GM19468 (cell line): ENCODE measurements around the gene WNT1.

Experiments used
- ATAC-seq: cut with Tn5 transposase; IDR thresholded peaks from one replicate; pipeline ENCODE4 v1.9.1; 2021; ENCODE audit warnings: mild to moderate bottlenecking, moderate library complexity, moderate number of reproducible peaks; ENCODE audit not compliant: unreplicated experiment; ENCODE audit errors: extremely low read depth

Gene WNT1

DNA sequence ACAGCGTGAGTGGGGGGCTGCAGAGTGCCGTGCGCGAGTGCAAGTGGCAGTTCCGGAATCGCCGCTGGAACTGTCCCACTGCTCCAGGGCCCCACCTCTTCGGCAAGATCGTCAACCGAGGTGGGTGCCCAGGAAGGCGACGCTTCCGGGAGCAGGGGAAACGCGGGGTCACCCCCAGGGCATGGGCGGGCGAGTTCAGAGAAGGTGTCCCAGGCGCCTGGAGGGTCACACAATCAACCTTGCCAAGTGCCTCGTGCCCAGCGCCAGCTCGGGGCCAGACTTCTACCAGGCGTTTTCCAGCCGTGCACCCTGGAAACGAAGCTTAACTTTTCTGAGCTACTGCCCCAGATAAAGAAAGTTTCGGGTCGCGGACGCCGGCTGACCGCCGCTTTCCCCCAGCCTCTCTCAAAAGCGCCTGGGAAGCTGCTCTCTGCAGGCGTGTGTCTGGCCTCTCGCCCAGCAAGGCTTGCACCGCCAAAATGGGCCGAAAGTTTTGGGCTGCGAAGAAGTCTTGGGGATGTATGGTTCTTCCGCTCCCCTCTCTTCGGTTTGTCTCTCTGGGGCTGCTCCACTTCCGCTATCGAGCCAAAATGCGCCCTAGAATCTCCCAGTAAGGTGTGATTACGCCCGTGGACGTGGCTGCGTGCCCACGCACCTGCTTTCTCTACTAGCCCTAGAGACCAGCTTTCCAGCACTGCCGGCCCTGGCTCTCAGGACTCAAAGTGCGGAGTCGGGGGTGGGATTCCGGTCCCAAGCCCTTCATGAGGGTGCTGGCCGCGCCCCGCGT, 1.7 kb downstream of the WNT1 start:
- no peak for ATAC-seq

DNA sequence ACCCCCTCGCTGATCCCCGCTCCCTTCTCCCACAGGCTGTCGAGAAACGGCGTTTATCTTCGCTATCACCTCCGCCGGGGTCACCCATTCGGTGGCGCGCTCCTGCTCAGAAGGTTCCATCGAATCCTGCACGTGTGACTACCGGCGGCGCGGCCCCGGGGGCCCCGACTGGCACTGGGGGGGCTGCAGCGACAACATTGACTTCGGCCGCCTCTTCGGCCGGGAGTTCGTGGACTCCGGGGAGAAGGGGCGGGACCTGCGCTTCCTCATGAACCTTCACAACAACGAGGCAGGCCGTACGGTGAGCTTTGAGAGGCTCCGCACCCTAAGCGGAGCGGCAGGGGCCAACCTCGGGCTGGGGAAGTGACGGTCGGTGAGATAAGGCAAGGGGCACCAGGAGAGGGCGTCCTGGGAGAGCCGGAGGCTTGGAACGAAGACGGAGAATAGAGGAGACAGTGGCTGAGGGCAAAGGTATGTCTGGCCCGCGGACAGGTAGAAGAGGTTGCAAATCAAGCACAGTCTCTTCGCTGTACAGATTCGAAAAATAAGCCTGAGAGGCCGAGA, 2.3 kb downstream of the WNT1 start:
- ATAC-seq = no peak

DNA sequence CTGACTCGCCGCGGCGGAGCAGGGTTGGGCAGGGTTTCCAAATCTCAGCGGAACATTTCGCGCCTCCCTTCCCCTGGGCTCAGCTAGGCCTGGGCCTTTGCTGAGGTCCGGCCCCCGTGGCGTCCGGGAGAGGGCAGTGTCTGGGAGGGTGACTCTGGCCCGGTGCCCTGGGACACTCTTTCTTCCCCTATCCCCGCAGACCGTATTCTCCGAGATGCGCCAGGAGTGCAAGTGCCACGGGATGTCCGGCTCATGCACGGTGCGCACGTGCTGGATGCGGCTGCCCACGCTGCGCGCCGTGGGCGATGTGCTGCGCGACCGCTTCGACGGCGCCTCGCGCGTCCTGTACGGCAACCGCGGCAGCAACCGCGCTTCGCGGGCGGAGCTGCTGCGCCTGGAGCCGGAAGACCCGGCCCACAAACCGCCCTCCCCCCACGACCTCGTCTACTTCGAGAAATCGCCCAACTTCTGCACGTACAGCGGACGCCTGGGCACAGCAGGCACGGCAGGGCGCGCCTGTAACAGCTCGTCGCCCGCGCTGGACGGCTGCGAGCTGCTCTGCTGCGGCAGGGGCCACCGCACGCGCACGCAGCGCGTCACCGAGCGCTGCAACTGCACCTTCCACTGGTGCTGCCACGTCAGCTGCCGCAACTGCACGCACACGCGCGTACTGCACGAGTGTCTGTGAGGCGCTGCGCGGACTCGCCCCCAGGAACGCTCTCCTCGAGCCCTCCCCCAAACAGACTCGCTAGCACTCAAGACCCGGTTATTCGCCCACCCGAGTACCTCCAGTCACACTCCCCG, 3.0 kb downstream of the WNT1 start:
- ATAC-seq = no peak

DNA sequence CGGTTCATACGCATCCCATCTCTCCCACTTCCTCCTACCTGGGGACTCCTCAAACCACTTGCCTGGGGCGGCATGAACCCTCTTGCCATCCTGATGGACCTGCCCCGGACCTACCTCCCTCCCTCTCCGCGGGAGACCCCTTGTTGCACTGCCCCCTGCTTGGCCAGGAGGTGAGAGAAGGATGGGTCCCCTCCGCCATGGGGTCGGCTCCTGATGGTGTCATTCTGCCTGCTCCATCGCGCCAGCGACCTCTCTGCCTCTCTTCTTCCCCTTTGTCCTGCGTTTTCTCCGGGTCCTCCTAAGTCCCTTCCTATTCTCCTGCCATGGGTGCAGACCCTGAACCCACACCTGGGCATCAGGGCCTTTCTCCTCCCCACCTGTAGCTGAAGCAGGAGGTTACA, 3.6 kb downstream of the WNT1 start:
- ATAC-seq = no peak

DNA sequence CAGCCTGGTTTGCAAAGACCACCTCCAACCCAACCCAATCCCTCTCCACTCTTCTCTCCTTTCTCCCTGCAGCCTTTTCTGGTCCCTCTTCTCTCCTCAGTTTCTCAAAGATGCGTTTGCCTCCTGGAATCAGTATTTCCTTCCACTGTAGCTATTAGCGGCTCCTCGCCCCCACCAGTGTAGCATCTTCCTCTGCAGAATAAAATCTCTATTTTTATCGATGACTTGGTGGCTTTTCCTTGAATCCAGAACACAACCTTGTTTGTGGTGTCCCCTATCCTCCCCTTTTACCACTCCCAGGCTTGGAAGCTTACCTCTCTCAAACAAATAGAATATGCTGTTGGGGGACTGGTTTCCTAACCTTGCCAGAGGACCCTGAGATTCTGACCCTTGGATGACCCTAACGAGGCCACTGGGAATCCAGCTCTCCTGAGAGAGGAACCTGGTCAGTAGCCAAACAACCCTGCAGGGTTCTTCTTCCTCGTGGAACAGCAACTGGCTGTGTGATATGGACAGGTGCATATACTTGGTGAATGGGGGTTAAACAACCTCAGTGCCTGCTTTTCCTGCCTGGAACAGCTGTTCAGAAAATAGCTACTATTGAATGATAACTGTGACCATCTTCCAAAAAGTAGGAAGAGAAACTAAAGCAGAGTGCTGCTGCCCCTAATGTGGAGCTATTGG, 4.4 kb downstream of the WNT1 start:
- no peak for ATAC-seq

DNA sequence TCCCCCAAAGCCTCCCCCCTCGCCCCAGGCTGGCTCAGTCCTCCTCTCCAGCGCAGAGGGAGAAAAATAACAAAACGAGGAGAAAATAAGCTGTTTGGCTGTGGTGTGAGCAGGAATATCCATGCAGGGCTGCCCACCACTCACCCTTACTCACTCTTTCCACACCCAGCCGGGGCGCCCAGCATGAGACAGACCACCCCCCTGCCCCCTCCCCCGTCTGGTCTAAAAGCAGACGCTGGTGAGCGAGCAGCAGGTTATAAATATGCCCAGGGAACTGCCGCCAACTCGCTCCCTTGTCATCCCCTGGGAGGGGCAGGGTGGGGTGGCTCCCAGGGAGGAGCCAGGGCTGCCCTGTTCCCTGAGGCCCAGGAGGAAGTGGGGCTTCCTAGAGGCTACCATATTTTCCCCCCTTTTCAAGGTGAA, 7.4 kb downstream of the WNT1 start:
- no peak for ATAC-seq

DNA sequence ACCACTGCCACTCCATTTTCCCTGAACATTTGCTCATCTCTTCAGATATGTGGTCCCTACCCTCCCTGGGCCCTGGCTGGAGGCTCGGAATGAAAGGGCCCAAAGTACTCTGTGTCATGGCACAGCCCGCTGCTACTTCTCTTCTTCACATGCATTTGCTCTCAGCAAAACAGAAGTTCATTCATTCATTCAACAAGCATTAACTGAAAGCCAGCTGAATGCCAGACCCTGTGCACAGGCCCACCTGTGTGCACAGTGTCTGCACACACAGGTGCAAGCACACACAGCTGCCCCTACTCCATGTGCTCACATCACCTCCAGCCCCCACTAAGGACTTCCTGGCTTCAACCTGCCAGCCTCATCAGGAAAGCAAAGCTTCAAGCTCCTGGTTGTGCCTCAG, 7.8 kb downstream of the WNT1 start:
- no peak for ATAC-seq

DNA sequence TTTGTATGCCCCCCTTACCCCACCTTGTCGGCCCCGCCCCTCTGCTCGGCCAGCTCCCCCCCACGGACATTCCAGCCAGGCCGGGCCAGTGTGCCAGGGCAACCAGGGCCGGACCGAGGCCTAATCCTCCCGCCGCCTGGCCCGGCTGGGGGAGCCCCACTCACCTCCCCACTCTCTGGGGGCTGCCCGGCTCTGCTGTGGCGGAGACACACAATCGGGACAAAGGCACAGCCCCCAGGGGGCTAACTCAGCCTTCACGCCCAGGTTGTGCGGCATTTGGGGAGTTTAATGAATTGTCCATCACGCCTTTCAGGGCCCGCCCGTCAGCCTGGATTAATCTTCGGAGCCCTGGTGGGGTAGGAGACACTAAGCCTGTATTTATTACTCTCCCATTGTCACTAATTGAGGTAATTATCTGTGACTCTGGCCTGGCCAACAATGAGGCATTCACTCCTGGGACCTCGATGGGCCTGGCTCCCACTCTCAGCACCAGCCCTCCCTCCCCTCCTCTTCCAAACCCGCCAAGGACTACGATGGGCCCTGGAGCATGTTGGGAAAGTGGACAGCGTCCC, 8.7 kb downstream of the WNT1 start:
- no peak for ATAC-seq

DNA sequence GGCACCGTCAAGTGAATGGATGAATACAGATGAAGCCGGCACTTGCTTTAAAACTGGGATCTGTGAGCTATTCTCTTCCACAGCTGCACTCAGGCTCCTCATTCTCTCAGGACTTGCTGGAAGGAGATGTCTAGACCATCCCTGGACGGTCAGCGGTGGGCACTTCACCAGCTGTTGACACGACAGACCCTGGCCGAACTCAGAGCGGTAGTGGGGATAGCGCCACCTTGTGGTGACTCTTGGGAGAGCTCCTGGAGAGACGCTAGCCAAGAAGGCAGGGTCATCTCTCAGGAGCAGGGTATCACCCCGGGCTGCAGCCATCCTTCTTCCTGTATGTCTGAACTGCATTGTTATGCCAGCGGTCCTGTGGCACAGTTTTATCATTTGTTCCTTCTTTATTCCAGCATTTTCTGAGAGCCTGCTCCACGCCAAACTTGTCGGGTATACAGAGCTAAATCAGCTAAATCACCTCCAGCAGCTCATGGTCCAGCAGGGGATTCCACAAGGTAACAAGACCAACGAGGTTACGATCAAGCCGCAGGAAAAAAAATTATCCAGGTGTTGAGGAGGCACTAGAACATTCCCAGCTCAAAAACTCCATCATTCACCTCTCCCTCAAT, 10.0 kb downstream of the WNT1 start:
- ATAC-seq = no peak

DNA sequence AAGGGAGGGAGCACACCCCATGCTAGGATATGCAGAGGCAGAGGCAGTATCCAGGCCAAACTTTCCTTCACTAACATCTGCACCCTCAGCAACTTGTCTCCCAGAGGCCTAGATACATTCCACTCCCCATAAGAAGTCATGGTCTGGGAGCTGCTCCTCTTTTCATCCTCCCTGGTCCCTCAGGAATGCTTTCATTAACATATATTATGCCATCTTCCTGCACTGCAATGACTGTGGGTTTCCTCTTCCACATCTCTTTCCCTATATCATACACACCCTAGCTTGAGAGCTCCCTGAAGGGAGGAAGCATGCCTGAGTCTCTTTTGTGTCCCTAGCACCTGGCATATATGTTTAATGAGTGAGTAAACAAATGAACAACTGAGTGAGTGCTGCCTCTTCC, 12.4 kb downstream of the WNT1 start:
- no peak for ATAC-seq

DNA sequence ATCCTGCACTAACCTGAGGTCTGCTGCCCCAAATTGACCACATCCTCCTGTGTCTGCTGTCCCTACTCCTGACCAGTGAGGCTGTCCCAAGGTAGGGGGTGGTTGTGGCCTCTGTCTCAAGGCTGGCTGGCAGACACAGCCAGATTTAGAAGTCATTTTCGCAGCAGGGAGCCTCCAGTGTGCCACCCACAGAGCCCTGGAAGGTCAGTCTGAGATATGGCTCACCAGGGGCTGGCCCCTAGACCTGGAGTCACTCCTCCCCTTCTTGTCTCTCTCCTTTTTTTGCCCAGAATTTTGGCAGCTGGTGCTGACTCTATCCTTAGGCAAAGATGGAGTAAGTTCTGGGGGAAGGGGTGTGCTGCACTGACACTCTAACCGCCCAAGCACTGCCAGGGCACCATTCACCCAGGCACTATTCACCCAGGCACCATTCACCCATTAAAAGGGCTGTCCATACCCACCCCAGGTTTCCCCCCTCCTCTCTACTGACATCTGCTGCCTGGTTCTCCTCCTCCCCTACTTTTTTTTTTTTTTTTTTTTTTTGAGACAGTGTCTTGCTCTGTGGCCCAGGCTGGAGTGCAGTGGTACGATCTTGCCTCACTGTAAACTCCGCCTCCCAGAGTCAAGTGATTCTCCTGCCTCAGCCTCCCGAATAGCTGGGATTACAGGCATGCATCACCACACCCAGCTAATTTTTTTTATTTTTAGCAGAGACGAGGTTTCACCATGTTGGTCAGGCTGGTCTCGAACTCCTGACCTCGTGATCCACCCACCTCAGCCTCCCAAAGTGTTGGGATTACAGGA, 13.3 kb downstream of the WNT1 start:
- no peak for ATAC-seq

DNA sequence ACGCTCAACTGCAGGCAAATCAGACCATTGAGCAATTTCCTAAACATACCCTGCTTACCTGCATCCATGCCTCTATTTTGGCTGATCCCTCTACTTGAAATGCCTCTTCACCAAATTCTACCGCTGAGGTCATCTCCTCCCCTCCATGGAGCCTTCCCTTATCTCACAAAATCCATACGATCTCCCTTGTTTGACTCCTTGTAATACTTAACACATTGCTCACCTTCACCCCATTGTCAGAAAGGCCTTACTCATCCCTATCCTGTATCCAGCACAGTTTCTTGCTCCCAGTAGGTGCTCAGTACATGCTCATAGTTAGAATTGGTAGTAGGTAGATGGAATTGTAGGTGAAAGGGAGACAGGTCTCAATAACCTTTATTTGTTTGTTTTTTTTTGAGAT, 15.7 kb downstream of the WNT1 start:
- no peak for ATAC-seq

DNA sequence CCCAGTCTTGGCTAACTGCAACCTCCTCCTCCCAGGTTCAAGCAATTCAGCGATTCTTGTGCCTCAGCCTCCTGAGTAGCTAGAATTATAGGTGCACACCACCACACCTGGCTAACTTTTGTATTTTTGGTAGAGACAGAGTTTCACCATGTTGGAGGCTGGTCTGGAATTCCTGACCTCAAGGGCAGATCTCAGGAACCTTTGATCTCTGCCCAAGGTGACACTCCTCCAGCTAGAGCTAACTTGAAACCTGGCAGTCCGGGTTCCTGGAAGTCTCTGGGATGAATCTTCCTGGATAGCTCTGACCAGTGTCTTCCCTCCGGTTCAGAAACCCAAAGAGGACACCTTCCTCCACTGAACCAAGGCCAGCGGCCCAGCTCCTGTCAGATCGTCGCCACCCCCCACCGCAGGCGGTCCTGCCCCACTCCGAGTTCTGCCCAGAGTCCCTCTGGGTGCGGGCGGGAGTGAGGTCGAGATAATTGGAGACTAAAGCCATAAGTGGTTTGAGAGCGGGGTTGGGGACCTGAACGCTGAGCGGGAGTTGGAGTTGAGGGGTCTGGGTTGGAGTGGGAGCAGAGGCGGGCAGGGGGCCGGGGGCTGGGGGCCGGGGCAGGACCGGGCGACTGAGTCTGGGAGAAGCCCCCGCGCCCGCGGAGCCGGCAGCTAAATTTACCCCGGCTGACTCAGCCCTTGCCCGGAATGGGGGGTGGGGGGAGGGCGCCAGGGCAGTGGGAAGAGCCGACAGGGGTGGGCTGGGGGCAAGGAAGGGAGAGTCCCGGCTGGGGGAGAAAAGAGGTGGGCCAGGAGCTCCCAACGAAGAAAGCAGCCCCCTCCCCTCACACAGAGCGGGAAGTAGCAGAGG, 16.3 kb downstream of the WNT1 start:
- no peak for ATAC-seq

DNA sequence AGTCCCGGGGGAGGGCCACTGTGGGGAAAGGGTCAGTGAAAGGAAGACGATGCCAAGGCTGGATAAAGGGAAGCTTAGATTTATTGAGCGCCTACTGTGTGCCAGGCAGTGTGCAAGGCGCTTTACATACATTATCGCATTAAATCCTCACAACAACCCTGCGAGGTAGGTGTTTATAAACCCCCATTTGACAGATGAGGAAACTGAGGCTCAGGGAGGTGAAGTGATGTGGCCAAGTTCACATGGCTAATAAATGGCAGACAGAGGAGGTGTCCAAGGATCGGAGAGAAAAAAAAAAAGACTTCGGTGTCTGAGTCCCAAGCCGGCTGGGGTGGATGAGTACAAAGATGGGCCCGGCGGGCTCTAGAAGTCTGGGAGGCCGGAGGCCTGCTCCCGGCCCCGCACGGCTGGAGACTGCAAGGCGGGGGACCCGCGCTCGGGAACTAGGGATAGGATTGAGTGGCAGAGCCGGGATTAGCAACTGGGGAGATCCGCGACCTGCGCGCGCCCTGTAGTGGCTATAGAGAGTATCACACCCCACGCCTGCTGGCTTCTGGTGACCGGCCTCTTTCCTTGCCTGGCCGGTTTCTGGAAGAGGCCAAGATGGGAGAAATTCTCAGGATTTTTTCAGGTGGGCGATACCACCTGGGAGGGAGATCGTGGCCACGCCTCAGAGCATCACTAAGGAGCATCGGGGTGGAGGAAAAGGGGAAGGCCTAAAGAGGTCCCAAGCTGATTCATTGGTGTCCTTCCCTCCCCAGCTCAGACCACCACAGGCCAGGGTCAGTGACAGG, 17.2 kb downstream of the WNT1 start:
- ATAC-seq = no peak

DNA sequence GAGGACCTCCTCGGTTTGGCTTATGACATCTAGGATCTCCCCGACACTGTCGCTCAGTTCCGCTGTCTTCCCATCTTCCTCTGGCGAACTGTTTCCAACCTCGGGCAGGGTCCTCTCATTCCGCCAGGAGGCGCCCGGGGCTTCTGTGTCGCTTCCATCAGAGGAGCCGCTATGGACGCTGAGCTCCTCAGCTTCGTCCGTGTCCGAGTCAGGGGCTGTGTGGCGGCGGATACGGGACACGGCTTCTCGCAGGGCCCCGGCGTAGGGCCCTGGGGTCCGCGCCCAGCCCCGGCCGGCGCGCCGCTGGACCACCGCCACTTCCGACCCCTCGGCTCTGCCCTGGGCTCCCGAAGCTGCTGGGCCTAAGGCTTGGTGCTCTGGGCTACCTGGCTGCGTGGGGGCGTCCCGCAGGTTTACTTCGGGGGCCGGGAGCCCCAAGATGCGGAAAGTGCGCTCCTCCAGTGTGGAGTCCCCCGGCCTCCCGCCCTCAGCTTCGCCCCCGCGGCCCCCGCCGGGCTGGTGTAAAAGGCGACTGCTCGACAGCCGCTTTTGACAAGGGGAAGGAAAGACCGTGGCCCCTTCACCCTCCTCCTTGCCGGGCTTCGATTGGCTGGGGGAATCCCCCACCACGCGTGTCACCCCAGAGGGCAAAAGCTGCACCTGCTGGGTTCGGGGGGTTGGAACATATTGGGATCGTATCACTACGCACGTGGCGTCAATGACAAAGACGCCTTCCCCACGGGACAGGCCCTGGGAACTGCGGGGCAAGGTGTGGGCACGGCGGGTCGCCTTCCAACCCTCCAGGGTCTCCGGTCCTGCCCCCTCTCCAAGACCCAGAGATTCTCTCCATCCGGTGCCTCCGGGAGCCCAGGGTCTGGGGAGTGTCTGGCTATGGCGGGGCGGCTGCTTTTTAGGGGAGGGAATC, 18.9 kb downstream of the WNT1 start:
- no peak for ATAC-seq

DNA sequence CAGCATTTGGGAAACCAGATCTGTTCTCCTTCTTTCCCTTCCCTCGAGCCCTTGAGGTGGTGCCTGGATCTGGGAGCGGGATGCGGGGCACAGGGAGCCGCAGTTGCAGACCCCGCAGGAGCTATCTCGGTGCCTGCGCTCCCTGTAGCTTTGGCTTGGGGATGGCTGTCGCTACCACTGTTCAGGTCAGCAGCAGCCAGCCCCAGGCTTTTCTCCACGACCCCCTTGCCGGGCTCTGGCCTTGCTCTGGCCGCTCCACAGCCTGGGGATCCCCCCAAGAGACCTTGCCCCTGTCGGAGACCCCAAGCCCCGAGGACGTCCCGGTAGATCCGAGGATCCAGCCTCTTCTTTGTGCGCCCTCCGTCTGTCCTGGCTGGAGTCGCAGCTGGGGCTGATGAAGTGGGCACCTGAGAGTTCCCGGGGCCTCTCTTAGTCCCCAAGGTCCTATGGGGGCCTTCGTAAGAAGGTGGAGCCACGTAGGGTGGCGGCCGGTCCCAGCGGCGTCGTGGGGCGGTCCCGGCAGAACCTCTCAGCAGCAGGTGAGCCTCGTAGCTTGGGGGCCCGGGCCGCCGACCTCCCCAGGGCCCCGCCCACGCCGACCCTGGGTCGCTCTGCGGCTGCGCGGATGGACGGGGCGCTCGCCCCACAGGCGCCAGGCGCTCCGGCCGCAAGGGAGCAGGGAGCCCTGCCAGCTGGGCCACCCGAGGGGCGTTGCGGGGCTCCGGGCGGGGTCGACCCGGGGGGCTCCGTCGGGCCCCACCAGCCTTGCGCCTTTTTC, 19.8 kb downstream of the WNT1 start:
- no peak for ATAC-seq
